GM21390 (cell line): Measurements from ENCODE around the gene AIM2.

Experiments used
- ATAC-seq: cut with Tn5 transposase; IDR thresholded peaks from one replicate; pipeline ENCODE4 v1.9.1; 2021; ENCODE audit not compliant: unreplicated experiment

Gene AIM2

DNA sequence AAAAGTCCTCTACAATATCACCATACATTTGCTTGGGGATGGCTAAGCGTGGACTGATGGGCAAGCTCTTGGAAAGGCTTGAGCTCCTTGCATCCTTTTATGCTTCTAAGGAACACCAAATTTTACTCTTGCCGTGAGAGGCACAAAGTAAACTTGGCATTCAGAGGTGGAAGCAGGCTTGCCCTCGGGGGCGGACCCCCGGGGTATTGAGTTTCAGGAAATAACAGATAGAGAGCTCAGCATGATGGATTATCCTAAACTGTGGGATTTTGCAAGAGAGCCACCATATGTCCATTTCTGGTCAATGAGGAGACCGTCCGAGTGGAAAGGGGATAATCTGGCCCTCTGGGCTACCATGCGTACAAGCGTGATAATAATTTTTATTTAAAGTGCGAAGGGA lies 52.8 kb downstream of the AIM2 start:
- no peak for ATAC-seq

GRCh38 chr1:159015440-159015909 lies 61.1 kb downstream of the AIM2 start:
- peak; percentile 94 for ATAC-seq

- ATAC-seq, result no peak
Observed at GRCh38 chr1:159014851-159015250, 61.7 kb downstream of the AIM2 start.

GRCh38 chr1:159014003-159014571 lies 62.5 kb downstream of the AIM2 start:
- ATAC-seq, result no peak

DNA sequence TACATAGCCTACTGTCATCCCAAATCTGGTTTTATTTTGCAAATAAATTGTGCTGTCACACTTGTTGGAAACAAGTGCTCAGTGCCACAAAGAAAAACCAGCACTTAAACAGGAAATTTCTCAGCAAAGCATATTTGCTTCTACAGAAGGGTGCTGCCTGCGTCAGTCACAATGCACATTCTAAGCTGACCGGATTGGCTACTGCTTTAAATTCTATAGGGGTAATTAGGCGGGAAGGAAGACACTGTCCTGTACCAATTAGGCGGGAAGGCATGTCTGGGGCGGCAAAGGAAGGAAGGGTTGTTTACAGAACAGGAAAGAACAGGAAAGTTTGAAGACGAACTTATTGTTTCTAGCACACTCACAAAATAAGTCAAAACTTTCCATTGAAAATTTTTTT lies 64.1 kb downstream of the AIM2 start:
- ATAC-seq, result peak; percentile 33
